Mesenteric fat pad (tissue), 1 donor: ENCODE data around the gene HASPIN. TPM values are rescaled to one million over a fixed set of nuclear protein-coding genes. Genes with fewer than 3 reads are reported as not detected.

Experiments used
- DNase-seq: peaks from one replicate; pipeline ENCODE4 v3.0.0-alpha.2; 2020; ENCODE audit warnings: low spot score
- total RNA-seq: library from RNA; stranded (reverse); fragmentation: NEBNext Ultra II Directional; extraction: Animal tissue kit (Norgen Biotek cat#: 25700); gene quantifications from one replicate; pipeline ENCODE4 v1.2.1, GENCODE V29; 2021
- donor health status: DM: yes; HTN: yes; CAD: no.

Gene HASPIN
- total RNA-seq, 1 donor from 2014 or later, result 0.16 TPM

DNA sequence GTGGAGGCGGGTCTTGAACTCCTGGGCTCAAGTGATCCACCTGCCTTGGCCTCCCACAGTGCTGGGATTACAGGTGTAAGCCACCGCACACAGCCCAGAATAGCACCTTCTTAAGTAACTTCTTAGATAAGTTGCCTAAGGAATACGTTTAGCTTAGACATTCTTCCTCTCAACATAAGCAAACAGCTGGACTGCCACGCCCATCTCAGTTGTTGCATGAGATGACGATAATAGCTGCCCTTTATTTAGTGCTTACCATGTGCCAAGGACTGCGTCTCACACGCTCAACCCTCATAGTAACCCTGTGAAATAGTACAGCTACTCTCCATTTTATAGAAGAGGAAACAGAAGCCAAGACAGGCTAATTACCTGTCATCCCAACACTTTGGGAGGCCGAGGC lies 11.8 kb downstream of the HASPIN start:
- no peak for DNase-seq

DNA sequence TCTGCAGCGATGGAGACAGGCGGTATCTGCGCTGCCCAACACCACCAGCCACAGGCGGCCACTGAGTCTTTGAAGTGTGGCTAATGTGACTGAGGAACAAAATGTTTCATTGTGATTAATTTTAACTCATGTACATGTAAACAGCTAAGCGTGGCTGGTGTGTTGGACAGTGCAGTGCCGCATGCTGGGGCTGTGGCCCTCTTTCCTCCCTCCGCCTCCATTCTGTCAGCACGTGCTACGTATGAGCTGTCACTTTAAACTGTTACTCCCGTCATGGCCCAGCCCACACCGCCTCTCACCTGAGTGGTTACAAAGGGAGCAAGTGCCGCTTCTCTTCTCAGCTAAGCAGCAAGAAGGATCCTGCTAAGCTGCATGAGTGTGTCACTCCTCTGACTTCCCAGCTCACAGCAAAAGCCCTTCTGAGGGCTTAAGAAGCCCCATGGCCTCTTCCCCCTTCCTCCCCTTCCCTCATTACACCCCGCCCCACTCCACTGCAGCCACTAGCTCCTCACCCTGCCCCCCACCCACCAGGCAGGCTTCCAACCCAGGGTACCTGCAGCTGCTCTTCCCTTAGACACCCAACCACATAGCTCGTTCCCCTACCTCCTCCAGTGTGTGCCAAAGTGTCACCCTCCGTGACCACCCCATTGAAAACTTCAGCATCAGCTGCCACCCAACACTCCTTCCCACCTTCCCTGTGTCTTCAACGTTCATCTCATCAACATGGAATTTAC lies 15.0 kb downstream of the HASPIN start:
- DNase-seq, result no peak

DNA sequence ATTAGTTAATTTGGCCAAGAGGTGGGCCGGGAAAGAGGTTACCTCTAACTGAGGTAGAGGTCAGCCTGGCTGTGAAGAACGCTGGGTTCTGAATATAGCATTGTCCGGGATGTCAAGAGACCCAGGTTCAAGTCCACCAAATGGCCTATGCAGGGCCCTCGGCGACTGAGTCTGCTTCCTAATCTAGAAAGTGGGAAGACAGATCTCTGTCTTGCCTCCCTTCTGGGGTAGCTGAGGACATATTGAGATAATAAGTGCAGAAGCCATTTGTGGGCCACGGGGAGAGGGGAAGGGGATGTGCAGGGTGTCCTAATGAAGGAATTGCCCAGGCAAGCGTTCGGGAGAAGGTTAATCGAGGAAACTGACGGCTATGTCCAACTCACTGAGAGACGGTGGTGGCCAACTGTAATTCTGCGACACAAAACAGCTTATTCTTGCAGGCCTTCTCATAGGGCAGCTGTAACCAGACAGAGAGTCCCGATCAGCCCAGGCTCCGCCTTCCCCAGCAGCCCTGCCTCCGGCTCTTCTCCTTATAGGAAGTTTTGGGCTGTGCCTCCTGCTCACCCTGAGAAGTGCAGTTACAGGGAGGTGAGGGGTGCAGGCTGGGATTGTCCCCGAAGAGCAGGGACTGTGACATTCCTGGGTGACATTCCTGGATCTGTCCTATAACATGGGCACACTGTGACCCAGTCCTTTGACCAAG lies 15.9 kb downstream of the HASPIN start:
- no peak for DNase-seq

DNA sequence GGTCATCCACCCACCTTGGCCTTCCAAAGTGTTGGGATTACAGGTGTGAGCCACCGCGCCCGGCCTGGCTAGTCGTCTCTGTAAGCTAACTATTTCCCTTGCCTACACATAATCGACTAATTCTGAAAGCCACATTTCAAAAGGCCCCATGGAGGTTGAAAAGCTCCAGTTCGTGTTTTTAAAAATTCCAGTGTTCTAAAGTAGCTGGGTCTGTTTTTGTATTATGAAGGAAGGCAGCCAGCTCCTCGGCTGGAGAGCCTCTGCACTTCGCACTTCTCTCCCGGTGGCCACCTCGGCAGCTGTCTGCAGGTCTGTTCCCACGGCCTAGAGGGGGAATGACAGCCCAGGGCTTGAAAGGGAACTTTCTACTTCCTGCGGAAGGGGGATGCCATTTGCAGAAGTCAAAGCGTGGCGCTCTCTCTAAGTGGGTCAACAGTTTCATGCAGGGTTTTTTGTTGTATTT lies 16.9 kb downstream of the HASPIN start:
- no peak for DNase-seq

DNA sequence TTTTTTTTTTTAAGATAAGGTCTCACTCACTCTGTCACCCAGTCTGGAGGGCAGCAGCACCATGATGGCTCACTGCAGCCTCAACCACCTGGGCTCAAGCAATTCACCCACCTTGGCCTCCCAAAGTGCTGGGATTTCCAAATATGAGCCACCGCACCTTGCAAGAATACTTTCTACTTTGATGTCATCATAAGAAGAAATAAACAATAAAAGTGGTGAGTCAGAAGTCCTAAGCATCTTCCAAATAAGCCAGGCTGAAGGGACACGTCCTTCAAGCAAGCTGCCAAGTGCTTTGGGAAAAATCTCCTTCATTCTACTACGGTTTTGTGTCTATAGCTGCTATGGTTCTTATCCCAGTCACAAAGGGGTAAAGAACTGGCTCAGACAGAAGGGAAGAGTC lies 20.3 kb downstream of the HASPIN start:
- DNase-seq, result no peak

DNA sequence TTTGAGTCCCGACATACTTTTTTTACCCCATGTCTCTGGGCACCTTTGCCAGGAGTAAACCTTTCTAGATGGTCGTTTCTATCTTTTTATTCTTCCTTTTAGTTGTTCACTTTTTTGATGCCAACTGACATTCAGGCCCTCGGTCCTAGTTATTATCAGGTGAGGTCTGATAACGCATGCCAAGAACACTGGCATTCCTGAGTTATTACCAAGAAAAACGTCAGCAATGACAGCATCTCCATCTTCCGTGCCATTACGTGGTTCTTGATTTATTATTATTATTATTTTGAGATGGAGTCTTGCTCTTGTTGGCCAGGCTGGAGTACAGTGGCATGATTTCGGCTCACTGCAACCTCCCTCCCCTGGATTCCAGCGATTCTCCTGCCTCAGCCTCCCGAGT lies 21.4 kb downstream of the HASPIN start:
- DNase-seq, result no peak

DNA sequence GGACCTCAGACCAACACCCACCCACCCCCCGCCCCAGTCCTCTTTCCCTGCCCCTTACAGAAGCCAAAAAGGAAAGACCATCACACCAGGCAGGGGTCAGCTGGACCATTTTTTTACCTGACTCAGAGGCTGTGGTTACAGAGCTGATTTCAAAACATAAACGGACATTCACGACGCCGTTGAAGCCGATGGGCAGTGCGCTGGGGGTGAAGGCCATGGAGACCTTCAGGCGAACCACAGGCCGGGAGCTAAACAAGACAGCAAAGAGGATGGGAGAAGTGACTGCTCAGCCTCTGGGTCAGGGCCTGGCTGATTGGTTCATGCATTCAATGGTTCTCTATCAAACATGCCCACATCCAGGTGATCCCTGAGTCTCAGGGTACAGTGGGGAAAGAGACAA lies 24.1 kb downstream of the HASPIN start:
- DNase-seq, result no peak

DNA sequence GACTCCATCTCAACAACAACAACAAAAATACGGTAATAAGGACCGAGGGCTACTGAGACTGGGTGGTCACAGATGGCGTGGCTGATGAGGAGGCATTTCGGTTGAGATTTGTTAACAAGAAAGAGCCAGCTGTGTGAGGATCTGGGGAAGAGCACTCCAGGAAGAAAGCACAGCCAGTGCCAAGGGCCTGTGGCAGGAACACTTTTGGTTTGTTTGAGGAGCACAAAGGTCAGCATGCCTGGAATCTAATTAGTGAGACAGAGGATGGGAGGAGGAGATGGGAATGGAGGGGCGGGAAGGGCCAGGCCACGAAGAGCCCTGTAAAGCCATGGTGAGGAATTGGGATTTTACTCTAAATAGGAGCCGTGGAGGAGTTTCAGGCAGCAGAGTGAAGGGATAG lies 24.9 kb downstream of the HASPIN start:
- DNase-seq, result no peak

DNA sequence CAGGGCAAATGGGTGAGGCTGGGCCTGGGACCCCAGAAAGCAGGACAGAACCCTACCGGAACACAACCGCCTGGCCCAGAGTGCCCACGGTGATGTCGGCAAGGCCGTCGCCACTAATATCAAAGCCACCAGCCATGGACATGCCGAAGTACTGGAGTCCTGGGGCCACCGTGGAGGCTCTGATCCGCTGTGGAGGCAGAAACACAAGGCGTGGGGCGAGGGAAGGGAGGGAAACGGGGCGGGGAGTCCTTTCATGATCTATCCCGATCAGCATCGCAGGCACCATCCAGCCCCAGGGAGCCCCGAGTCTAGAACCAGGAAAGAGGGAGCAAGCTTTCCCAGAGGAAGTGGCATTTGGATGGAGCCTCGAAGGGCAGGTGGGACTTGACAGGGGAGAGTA lies 26.6 kb downstream of the HASPIN start:
- DNase-seq, result no peak

DNA sequence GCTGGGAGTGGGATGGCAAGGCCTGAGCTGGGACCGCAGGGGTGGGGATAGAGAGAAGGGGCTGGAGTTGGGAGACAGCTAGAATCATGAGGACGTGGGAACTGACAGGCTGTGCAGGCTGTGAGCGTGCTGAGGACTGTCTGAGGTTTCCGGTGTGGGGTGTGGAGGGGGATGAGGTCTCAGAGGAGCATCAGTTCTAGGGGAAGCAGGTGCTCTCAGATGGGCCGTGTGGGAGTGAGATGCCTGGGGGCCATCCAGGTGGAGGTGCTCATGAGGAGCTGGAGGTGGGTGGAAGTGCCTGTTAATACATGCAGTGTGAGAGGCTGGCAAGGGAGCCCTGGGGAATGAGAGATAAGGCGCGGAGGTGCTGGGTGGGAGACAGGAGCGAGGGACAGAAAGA lies 27.2 kb downstream of the HASPIN start:
- no peak for DNase-seq

DNA sequence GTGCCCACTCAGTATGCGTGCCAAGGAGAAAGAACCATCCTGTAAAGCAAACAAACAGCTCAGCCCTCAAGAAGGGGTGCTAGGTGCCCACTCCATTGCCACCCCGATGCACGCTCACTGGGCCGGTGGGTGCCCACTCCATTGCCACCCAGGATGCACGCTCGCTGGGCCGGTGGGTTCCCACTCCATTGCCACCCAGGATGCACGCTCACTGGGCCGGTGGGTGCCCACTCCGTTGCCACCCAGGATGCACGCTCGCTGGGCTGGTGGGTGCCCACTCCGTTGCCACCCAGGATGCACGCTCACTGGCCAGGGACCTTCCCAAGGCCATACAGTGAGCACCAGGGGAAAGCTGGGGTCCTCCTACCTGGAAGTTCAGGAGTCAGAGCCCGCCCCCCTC lies 28.1 kb downstream of the HASPIN start:
- DNase-seq, result no peak

DNA sequence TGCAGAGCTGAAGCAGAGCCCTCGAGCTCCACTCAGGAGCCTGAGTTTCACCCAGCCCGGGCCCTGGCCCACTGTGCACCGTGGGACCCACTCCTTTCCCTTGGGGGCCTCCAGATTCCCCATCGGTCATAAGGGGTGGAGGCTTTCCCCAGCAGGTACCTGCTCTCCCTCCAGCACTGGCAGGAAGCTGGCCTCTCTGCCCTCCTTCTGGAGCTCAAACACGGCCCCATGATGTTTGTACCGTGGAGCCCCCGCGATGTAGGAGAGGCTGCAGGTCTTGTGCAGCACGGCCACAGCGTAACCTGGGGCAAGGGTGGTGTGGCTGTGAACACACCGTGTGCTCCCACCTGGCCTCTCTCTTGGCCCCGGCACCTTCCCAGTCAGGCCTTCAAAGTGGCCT lies 29.9 kb downstream of the HASPIN start:
- no peak for DNase-seq

DNA sequence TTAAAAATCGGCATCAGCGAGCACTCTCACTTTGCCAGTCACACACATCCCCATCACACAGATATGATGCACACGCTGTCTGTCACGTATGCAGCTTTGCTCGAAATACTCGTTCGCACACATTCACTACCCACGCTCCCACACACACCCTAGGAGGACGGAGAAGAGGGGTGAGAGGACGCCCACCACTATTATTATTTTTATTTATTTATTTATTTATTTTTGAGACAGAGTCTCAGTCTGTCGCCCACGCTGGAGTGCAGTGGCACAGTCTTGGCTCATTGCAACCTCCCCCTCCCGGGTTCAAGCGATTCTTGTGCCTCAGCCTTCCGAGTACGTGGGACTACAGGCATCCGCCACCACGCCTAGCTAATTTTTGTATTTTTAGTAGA lies 30.4 kb downstream of the HASPIN start:
- no peak for DNase-seq

DNA sequence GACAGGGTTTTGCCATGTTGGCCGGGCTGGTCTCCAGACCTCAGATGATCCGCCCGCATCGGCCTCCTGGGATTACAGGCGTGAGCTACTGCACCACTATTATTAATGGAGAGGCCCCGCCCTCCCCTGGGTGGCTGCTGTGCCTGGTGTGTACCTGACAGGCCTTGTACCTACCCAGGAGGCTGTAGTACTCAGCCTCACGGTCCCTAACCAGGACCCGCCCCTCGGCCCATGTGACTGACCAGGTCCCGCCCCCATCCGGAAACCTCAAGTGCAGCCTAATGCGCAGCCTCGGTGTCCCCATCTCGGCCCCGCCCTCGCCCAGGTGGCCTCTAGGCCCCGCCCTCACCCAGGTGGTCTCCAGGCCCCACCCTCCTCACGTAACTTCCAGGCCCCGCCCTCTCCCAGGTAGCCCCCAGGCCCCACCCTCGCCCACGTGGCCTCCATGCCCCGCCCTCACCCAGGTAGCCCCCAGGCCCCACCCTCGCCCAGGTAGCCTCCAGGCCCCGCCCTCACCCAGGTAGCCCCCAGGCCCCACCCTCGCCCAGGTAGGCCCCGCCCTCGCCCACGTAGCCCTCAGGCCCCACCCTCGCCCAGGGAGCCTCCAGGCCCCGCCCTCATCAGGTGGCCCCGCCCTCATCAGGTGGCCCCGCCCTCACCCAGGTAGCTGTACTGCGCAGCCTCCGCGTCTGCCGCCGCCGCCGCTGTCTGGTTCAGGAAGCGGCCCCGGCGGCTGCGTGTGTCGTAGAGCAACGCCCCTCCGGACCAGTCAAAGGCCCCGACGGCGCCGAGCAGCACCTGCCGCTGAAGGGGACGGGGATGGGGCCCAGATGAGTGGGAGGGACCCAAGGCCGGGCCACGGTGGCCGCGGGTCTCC lies 31.0 kb downstream of the HASPIN start:
- peak; percentile 91 for DNase-seq

DNA sequence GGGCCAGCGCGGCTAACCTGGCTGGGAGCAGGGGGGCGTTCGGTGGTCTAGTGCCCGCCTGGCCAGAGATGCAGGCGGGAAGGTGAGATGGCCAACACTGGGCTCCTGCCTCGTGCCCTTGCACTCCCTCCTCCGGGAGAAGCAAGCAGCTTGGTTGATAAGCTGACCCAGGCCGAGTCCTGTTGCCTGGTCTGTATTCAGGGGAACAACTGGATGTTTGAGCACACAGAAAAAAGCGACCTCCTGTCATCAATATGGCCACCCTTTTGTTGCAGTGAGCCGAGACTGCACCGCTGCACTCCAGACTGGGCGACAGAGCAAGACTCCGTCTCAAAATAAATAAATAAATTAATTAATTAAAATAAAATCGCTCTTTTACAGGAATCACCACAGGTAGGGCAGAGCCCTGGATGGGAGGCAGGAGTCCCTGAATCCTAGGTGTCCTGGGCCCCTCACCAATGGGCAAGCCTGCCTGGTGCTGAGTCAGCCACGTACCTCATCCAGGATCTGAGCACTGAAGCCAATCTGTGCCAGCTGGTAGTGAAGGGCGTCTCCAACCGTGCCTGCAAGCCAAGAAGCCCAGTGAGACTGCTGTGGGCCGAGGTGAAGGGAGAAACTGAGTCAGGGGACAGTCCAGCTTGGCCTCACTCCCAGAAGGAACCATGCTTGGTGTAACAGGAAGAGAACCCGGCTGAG lies 31.8 kb downstream of the HASPIN start:
- DNase-seq, result no peak

DNA sequence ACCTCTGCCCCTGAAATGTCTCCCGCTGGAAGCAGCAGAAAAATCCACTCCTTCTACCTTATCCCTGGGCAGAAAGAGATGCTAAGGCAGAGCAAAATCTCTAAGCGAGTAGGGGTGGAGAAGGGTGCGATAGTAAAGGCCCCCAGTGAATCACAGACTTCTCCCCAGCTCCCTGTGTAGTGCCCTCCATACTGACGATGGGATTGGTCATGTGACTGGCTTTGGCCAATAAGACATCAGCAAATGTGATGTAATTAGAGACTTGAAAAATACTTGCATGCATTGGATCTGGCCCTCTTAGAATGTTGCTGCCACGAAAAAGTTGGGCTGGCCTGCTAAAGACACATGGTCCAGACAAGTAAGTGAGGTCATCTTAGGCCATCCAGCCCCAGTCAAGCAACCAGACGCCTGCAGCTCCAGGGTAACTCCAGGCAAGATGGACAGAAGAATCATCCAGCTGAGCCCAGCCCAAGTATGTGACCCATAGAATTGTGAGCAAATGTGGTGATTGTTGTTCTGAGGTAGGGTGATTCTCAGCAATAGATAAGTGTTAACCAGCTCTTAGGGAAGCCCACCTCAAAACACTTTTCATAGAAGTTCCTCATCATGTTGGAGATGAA lies 36.0 kb downstream of the HASPIN start:
- DNase-seq, result no peak

DNA sequence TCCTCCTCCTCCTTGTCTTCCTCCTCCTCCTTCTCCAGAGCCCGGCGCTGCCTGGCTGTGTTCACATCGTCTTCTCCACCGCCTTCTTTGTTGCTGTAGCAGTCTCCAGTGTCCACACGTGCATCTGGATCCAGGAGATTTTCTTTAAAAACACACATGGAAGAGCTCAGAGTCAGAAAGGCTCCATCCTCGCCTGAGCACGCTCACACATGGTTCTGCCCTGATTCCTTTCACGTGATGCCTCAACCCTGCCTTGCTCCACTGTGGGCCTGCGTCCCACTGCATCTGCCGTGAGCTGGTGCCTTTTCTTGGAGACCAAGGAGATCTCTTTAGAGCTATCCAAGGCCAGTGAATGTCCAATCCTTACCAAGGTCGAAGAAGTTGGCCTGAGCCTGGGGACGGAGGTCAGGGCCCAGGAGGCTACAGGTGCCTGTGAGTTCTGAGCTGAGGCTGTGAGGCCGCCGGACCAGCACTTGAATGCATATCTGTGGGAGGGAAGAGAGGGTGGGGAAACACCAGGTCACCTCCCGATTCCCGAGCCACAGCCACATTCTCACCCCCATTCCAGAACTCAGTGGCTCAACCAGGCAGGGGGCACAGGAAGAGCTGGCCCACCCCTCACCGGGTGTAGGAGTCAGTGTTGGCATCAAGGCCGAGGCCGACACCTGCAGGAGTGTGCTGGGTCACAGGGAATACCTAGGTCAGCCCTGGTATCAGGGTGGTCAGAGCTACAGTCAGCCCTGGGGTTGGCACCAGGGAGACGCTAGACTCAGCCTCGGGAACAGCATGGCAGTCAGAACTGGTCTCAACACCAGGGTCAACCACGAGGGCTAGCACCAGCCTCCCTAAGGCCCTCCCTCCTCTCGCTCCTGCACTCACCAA lies 37.6 kb downstream of the HASPIN start:
- DNase-seq, result no peak

DNA sequence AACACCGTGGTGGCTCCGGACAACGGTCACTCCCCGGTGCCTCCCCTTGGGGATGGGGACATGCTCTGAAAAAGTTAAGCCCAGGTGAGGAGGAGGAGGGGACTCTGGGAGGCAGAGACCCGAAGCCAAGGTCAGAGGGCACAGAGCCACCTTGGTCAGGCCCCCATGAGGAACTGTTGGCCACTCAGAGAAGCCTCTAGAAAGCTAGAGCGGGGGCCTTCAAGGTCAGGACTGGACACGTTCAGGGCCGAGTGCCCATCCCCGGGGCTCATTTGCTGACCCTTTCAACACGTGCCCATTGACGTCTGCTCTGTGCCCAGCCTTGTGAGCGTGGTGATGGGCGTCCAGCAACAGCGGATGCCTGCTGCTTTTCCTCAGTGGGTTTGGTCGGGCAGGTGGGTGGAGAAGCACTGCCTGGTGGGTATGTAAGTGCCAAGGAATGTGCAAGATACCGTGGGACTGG lies 38.2 kb downstream of the HASPIN start:
- no peak for DNase-seq

DNA sequence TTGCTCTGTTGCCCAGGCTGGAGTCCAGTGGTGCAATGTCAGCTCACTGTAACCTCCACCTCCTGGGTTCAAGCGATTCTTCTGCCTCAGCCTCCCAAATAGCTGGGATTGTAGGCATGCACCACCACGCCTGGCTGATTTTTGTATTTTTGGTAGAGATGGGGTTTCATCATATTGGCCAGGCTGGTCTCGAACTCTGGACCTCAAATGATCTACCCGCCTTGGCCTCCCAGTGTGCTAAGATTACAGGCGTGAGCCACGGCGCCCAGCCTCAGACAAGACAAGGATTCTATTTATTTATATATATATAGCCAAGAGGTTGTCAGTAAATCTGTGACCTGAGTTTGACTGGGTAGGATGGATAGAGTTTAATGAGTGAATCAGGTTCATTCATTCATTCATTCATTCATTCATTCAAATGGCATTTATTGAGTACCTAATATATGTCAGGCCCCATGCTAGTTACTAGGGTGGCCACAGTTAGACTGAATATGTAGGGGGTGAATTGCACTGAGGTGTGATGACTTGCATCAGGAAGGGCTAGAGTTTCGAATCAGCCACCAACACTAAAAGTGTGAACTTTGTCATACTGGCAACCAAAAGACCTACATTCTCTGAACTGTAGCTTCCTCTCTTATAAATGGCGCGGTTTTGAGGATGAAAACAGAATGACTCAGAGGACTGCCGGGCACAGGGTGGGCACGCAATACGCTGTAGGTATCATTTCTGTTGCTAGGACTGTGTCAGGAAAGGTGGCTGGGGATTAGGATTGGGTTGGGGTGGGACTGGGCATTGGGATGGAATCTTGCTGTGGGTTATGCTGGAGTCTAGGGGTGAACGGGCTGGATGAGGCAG lies 39.4 kb downstream of the HASPIN start:
- DNase-seq, result no peak
